ENCODE data around the gene CELA1. TPM values are rescaled to one million over a fixed set of nuclear protein-coding genes. Genes with fewer than 3 reads are reported as not detected.

The CELA1 gene
- polyA plus RNA-seq, 1 of the 3 experiments (the other 2 are of a cell fraction): 0.05 TPM

GRCh38 chr12:51323966-51324895 lies 22.2 kb downstream of the CELA1 start, which contains the start of gene BIN2:
Gene BIN2 (minus strand): TSS chr12:51324174. CDS start chr12:51324102, 72 bp downstream.
- ChIA-PET POLR2A (no interaction called here), CTCF (interaction anchor here (2.2 kb wide), 1 partner anchor 17 kb away, joined by 7 read pairs; no protein-coding TSS in a partner anchor)
- H3K27ac ChIP-seq (ENCODE audit: low read depth in 2 of 2, low read length in 1 of 2): no peak within 1 kb of the TSS
- TF ChIP-seq RCOR1 (IDR thresholded peaks at IDR 0.05; ENCODE audit: low read length): no peak
- no peak for TF ChIP-seq FOXM1 (IDR thresholded peaks at IDR 0.05; ENCODE audit: low read depth)
- TF ChIP-seq, protein P1, sequence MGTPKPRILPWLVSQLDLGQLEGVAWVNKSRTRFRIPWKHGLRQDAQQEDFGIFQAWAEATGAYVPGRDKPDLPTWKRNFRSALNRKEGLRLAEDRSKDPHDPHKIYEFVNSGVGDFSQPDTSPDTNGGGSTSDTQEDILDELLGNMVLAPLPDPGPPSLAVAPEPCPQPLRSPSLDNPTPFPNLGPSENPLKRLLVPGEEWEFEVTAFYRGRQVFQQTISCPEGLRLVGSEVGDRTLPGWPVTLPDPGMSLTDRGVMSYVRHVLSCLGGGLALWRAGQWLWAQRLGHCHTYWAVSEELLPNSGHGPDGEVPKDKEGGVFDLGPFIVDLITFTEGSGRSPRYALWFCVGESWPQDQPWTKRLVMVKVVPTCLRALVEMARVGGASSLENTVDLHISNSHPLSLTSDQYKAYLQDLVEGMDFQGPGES (IDR thresholded peaks at IDR 0.05; ENCODE audit: low read depth, low read length): no peak
- TF ChIP-seq RAD21 (IDR thresholded peaks at IDR 0.05; ENCODE audit: low read length): no peak
- no peak for TF ChIP-seq MXI1 (IDR thresholded peaks at IDR 0.05; ENCODE audit: low read depth, low read length)
- TF ChIP-seq JUND (IDR thresholded peaks at IDR 0.05): no peak
- TF ChIP-seq NRF1 (IDR thresholded peaks at IDR 0.05; ENCODE audit: low read depth, low read length): no peak
- TF ChIP-seq TCF12 (IDR thresholded peaks at IDR 0.05): no peak
- TF ChIP-seq, protein P2, sequence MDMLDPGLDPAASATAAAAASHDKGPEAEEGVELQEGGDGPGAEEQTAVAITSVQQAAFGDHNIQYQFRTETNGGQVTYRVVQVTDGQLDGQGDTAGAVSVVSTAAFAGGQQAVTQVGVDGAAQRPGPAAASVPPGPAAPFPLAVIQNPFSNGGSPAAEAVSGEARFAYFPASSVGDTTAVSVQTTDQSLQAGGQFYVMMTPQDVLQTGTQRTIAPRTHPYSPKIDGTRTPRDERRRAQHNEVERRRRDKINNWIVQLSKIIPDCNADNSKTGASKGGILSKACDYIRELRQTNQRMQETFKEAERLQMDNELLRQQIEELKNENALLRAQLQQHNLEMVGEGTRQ (IDR thresholded peaks at IDR 0.05; ENCODE audit: borderline replicate concordance, low read depth, low read length): no peak
- TF ChIP-seq ELF1 (IDR thresholded peaks at IDR 0.05): no peak
- no peak for TF ChIP-seq POLR2AphosphoS5 (IDR thresholded peaks at IDR 0.05; ENCODE audit: low read depth, low read length)
- no peak for TF ChIP-seq YY1 (IDR thresholded peaks at IDR 0.05; ENCODE audit: low read depth)
- H3K36me3 ChIP-seq (replicated peaks in 1 of 2; ENCODE audit: control insufficient read depth in 1 of 2, insufficient read depth in 2 of 2, low read length in 1 of 2): no peaks in the 10 kb centered on the region
- WGBS (ENCODE audit: low lambda C conversion rate): 95% methylated on average over 44 of the region's 60 CpGs
- no peaks in the 10 kb centered on the region for H4K20me1 ChIP-seq (ENCODE audit: insufficient read depth)
- no peaks in the 10 kb centered on the region for H3K27me3 ChIP-seq (ENCODE audit: insufficient read depth)
- H3F3A ChIP-seq (replicated peaks; ENCODE audit: insufficient read depth): no peaks in the 10 kb centered on the region
- peaks cover 0 to 2% of the 10 kb centered on the region in 2 experiments; a peak in 1 of 4 replicates for H3K4me1 ChIP-seq (ENCODE audit: control insufficient read depth in 1 of 2, insufficient read depth in 2 of 2, low read depth in 1 of 2, low read length in 1 of 2)
- DNase-seq: no peak
- no peak within 1 kb of the TSS for H3K4me3 ChIP-seq (ENCODE audit: low read depth in 2 of 2, low read length in 1 of 2)
- no peak within 1 kb of the TSS for H2AFZ ChIP-seq (ENCODE audit: low read depth)
- no peaks in the 10 kb centered on the region for H3K9me2 ChIP-seq
- no peaks in the 10 kb centered on the region for H3K9me3 ChIP-seq
- no peak within 1 kb of the TSS for H3K4me2 ChIP-seq
- H3K9ac ChIP-seq: no peak within 1 kb of the TSS
- H3K79me2 ChIP-seq (ENCODE audit: insufficient read depth): no peaks in the 10 kb centered on the region

DNA sequence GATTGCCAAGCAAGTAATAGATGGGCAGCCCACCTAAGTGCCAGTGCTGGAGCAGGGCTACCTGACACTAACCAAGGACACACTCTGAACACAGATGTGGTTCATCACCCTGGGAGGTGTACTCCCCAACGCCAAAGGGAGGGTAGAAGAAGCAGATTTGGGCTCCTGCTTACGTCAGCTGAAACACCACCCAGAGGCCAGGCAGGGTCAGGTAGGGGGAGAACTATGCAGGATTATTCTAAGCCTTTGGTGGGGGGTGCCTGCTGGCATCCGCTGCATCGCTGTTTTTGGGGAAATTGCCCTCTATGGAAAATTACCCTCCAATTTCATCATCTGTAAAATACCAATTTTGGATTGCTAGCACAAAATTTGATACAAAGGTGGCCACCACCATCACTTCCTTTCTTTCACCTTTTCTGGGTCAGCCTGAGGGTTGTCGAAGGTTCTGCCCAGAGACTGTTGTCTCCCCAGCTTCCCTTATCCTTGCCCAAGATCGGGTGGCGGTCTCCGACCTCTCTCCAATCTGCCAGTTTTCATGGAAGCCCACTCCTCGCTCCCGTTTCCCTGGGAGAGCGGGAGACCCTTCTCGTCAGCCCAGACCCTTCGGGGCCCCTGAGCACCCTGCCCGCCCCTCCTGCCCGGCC lies 23.0 kb downstream of the CELA1 start:
- Histone ChIP-seq H3F3A (replicated peaks; ENCODE audit: insufficient read depth) (no peaks in the 10 kb centered on the region), H3K27ac (ENCODE audit: low read depth in 2 of 2, low read length in 1 of 2) (no peak overlapping the region), H3K4me3 (ENCODE audit: low read depth in 2 of 2, low read length in 1 of 2) (no peak overlapping the region), H3K9ac (no peak overlapping the region), H3K79me2 (ENCODE audit: insufficient read depth) (no peaks in the 10 kb centered on the region), H4K20me1 (ENCODE audit: insufficient read depth) (no peaks in the 10 kb centered on the region), H3K9me2 (no peaks in the 10 kb centered on the region), H3K9me3 (no peaks in the 10 kb centered on the region), H3K27me3 (ENCODE audit: insufficient read depth) (no peaks in the 10 kb centered on the region), H2AFZ (ENCODE audit: low read depth) (no peak overlapping the region), H3K36me3 (replicated peaks in 1 of 2; ENCODE audit: control insufficient read depth in 1 of 2, insufficient read depth in 2 of 2, low read length in 1 of 2) (no peaks in the 10 kb centered on the region), H3K4me1 (ENCODE audit: control insufficient read depth in 1 of 2, insufficient read depth in 2 of 2, low read depth in 1 of 2, low read length in 1 of 2) (peaks cover 0 to 2% of the 10 kb centered on the region in 2 experiments; a peak in 1 of 4 replicates), H3K4me2 (no peak overlapping the region)
- TF ChIP-seq RCOR1 (IDR thresholded peaks at IDR 0.05; ENCODE audit: low read length) (no peak), MEF2A (IDR thresholded peaks at IDR 0.05; ENCODE audit: borderline replicate concordance, low read depth) (no peak), RFX5 (IDR thresholded peaks at IDR 0.05; ENCODE audit: low read length) (no peak), NFIC (IDR thresholded peaks at IDR 0.05; ENCODE audit: borderline replicate concordance) (no peak), EZH2phosphoT487 (IDR thresholded peaks at IDR 0.05; ENCODE audit: borderline replicate concordance, low read depth) (no peak)
- TF ChIP-seq, protein P3, sequence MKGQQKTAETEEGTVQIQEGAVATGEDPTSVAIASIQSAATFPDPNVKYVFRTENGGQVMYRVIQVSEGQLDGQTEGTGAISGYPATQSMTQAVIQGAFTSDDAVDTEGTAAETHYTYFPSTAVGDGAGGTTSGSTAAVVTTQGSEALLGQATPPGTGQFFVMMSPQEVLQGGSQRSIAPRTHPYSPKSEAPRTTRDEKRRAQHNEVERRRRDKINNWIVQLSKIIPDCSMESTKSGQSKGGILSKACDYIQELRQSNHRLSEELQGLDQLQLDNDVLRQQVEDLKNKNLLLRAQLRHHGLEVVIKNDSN (IDR thresholded peaks at IDR 0.05; ENCODE audit: borderline replicate concordance, low read depth): no peak
- TF ChIP-seq, protein P4, sequence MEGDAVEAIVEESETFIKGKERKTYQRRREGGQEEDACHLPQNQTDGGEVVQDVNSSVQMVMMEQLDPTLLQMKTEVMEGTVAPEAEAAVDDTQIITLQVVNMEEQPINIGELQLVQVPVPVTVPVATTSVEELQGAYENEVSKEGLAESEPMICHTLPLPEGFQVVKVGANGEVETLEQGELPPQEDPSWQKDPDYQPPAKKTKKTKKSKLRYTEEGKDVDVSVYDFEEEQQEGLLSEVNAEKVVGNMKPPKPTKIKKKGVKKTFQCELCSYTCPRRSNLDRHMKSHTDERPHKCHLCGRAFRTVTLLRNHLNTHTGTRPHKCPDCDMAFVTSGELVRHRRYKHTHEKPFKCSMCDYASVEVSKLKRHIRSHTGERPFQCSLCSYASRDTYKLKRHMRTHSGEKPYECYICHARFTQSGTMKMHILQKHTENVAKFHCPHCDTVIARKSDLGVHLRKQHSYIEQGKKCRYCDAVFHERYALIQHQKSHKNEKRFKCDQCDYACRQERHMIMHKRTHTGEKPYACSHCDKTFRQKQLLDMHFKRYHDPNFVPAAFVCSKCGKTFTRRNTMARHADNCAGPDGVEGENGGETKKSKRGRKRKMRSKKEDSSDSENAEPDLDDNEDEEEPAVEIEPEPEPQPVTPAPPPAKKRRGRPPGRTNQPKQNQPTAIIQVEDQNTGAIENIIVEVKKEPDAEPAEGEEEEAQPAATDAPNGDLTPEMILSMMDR (IDR thresholded peaks at IDR 0.05): no peak
- WGBS (ENCODE audit: low lambda C conversion rate): 92% methylated on average over 15 of the region's 15 CpGs
- POLR2A ChIA-PET: no interaction called here
- DNase-seq: no peak
- CTCF ChIA-PET: interaction anchor here (1.4 to 2.2 kb wide), 2 partner anchors 18 to 105 kb away, joined by 3 to 7 read pairs; no protein-coding TSS in a partner anchor

Data from SK-N-SH (cell line).